ENCODE data around the gene KMT2D. TPM values are rescaled to one million over a fixed set of nuclear protein-coding genes. Genes with fewer than 3 reads are reported as not detected.

KMT2D gene
- total RNA-seq, 3 donors from 2014 or later (not counting 1 experiment from before 2014, with no cell fraction given), result 164 to 186 (median 182) TPM

DNA sequence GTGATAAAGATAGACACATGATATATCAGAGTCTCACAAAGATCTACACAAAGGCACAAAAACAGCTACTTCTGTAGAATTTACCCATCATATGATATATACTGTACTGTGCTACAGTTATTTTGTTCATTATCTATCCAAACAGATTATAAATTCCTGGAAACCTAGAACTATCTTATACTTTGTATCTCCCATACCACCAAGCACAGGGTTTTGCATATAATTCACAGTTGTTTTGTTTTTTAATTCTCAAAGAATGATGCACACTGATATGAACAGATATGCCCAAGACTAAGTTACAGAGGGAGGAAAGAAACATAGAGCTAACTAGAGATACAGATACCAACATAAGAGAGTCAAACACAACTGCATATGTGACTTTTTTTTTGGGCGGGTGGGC, 45.4 kb downstream of the KMT2D start:
- DNase-seq (no peak), ATAC-seq (no peak)
- no peaks in the 10 kb centered on the region for H3K27me3 ChIP-seq (ENCODE audit: control insufficient read depth, insufficient read depth, low read length)
- WGBS (ENCODE audit: insufficient coverage), result 100% methylated on average over 1 of the region's 1 CpG
- Mint-ChIP-seq H3K4me1 (peaks cover 23 to 55% of the 10 kb centered on the region in 2 donors), H3K36me3 (peaks cover 7% of the 10 kb centered on the region), H3K27ac (peak overlapping the region in 1 of 2 donors; percentile 17), H3K27me3 (ENCODE audit: low read depth in 2 of 2) (no peaks in the 10 kb centered on the region), H3K9me3 (no peaks in the 10 kb centered on the region), H3K4me3 (no peak overlapping the region)
- no peaks in the 10 kb centered on the region for H3K9me3 ChIP-seq (ENCODE audit: control insufficient read depth, insufficient read depth, low read length)
- TF ChIP-seq, protein P1, sequence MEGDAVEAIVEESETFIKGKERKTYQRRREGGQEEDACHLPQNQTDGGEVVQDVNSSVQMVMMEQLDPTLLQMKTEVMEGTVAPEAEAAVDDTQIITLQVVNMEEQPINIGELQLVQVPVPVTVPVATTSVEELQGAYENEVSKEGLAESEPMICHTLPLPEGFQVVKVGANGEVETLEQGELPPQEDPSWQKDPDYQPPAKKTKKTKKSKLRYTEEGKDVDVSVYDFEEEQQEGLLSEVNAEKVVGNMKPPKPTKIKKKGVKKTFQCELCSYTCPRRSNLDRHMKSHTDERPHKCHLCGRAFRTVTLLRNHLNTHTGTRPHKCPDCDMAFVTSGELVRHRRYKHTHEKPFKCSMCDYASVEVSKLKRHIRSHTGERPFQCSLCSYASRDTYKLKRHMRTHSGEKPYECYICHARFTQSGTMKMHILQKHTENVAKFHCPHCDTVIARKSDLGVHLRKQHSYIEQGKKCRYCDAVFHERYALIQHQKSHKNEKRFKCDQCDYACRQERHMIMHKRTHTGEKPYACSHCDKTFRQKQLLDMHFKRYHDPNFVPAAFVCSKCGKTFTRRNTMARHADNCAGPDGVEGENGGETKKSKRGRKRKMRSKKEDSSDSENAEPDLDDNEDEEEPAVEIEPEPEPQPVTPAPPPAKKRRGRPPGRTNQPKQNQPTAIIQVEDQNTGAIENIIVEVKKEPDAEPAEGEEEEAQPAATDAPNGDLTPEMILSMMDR (IDR thresholded peaks at IDR 0.05), result no peak
- intact Hi-C loops (cut with micrococcal nuclease), result no loop called here
- H3K4me3 ChIP-seq (ENCODE audit: low read length), result no peak overlapping the region
- H3K36me3 ChIP-seq (ENCODE audit: control insufficient read depth, insufficient read depth, low read length), result peaks cover 23% of the 10 kb centered on the region
- H3K27ac ChIP-seq (ENCODE audit: low read length), result no peak overlapping the region
- peaks cover 24% of the 10 kb centered on the region for H3K4me1 ChIP-seq (ENCODE audit: control insufficient read depth, insufficient read depth, low read length)

DNA sequence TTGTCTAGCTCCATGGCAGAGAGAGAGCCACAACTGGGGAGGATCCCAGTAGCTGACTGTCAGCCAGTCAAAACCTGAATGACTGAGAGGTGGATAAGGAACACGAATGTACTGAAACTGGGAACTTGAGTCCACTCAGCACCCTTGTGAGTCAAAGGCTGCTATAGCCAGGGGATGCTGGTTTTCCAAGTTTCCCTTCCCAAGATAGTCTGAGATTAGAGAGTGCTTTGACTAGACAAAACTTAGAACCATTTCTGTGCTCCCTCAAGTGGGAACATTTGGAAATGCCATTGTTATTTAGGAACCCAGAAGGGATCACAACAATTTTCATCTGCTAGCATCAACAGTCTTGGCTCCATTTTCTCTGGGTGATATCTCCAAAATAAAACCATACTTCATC, 46.0 kb downstream of the KMT2D start:
- Mint-ChIP-seq H3K27ac (no peak overlapping the region), H3K36me3 (peaks cover 13% of the 10 kb centered on the region), H3K9me3 (no peaks in the 10 kb centered on the region), H3K4me3 (no peak overlapping the region), H3K4me1 (peaks cover 27 to 50% of the 10 kb centered on the region in 2 donors), H3K27me3 (ENCODE audit: low read depth in 2 of 2) (no peaks in the 10 kb centered on the region)
- no peak overlapping the region for H3K27ac ChIP-seq (ENCODE audit: low read length)
- ATAC-seq, result no peak
- no peak overlapping the region for H3K4me3 ChIP-seq (ENCODE audit: low read length)
- H3K36me3 ChIP-seq (ENCODE audit: control insufficient read depth, insufficient read depth, low read length), result peaks cover 28% of the 10 kb centered on the region
- no peaks in the 10 kb centered on the region for H3K27me3 ChIP-seq (ENCODE audit: control insufficient read depth, insufficient read depth, low read length)
- no peaks in the 10 kb centered on the region for H3K9me3 ChIP-seq (ENCODE audit: control insufficient read depth, insufficient read depth, low read length)
- intact Hi-C loops (cut with micrococcal nuclease), result no loop called here
- TF ChIP-seq, protein P1 (IDR thresholded peaks at IDR 0.05), result no peak
- WGBS (ENCODE audit: insufficient coverage), result 97% methylated on average over 1 of the region's 1 CpG
- DNase-seq, result no peak
- peaks cover 19% of the 10 kb centered on the region for H3K4me1 ChIP-seq (ENCODE audit: control insufficient read depth, insufficient read depth, low read length)

DNA sequence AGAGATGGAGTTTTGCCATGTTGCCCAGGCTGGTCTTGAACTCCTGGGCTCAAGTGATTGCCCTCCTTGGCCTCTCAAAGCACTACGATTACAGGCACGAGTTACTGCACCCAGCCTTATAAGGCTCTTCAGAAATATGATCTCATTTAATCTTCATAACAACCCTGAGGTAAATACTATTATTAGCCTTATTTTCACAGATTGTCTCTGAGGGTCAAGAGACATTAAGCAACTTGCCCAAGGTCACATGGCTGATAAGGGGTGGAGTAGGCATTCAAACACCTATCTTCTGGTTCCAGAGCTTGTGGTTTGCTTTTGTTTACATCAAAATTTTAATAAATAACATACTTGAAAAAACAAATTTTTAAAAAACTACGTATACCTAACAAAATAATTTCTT, 47.2 kb downstream of the KMT2D start:
- ATAC-seq (no peak), DNase-seq (no peak)
- Histone ChIP-seq H3K27me3 (ENCODE audit: control insufficient read depth, insufficient read depth, low read length) (no peaks in the 10 kb centered on the region), H3K4me3 (ENCODE audit: low read length) (no peak overlapping the region), H3K4me1 (ENCODE audit: control insufficient read depth, insufficient read depth, low read length) (peaks cover 13% of the 10 kb centered on the region), H3K36me3 (ENCODE audit: control insufficient read depth, insufficient read depth, low read length) (peaks cover 31% of the 10 kb centered on the region), H3K9me3 (ENCODE audit: control insufficient read depth, insufficient read depth, low read length) (no peaks in the 10 kb centered on the region), H3K27ac (ENCODE audit: low read length) (no peak overlapping the region)
- WGBS (ENCODE audit: insufficient coverage), result 93% methylated on average over 2 of the region's 3 CpGs
- Mint-ChIP-seq H3K9me3 (no peaks in the 10 kb centered on the region), H3K27me3 (ENCODE audit: low read depth in 2 of 2) (no peaks in the 10 kb centered on the region), H3K27ac (no peak overlapping the region), H3K4me1 (peaks cover 31 to 39% of the 10 kb centered on the region in 2 donors), H3K36me3 (peaks cover 23% of the 10 kb centered on the region), H3K4me3 (no peak overlapping the region)
- TF ChIP-seq, protein P1 (IDR thresholded peaks at IDR 0.05), result no peak
- intact Hi-C loops (cut with micrococcal nuclease), result no loop called here

DNA sequence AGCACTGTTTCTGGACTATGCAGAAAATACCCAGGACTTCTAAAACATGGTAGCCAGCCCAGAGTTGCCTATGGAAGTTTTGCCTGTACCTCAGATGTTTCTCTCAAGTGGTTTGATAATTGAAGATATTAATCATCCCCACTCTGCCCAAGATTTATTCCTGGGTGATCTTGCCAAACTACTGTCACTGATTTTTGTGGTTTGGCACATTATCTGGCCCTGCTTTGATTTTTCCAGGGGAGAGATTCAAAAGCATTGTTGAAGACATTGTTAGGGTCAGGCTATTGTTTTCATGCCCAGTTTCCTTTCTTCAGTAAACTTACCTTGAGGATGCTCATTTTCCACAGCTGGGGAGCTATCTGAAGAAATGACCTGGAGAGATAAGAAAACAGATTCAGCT, 47.9 kb downstream of the KMT2D start:
- Mint-ChIP-seq H3K27ac (no peak overlapping the region), H3K36me3 (peaks cover 27% of the 10 kb centered on the region), H3K4me1 (peaks cover 27 to 32% of the 10 kb centered on the region in 2 donors)

More for the DNA sequence above, 47.9 kb downstream of the KMT2D start:
- TF ChIP-seq, protein P1 (IDR thresholded peaks at IDR 0.05), result no peak
- ATAC-seq, result no peak
- H3K36me3 ChIP-seq (ENCODE audit: control insufficient read depth, insufficient read depth, low read length), result peaks cover 35% of the 10 kb centered on the region
- no peak overlapping the region for H3K4me3 ChIP-seq (ENCODE audit: low read length)
- Mint-ChIP-seq H3K27me3 (ENCODE audit: low read depth in 2 of 2) (no peaks in the 10 kb centered on the region), H3K4me3 (no peak overlapping the region), H3K9me3 (no peaks in the 10 kb centered on the region)
- H3K9me3 ChIP-seq (ENCODE audit: control insufficient read depth, insufficient read depth, low read length), result no peaks in the 10 kb centered on the region
- peaks cover 8% of the 10 kb centered on the region for H3K4me1 ChIP-seq (ENCODE audit: control insufficient read depth, insufficient read depth, low read length)
- intact Hi-C loops (cut with micrococcal nuclease), result no loop called here
- no peak for DNase-seq
- H3K27me3 ChIP-seq (ENCODE audit: control insufficient read depth, insufficient read depth, low read length), result no peaks in the 10 kb centered on the region
- no peak overlapping the region for H3K27ac ChIP-seq (ENCODE audit: low read length)

Data from natural killer cell (primary cell).